Measurements from ENCODE around the gene CYTH4. TPM values are rescaled to one million over a fixed set of nuclear protein-coding genes. Genes with fewer than 3 reads are reported as not detected.
A peak's percentile ranks its signal among the peaks of the same experiment; 100 is the strongest.

CYTH4 gene
- total RNA-seq, 1 experiment from 2014 or later = not detected

DNA sequence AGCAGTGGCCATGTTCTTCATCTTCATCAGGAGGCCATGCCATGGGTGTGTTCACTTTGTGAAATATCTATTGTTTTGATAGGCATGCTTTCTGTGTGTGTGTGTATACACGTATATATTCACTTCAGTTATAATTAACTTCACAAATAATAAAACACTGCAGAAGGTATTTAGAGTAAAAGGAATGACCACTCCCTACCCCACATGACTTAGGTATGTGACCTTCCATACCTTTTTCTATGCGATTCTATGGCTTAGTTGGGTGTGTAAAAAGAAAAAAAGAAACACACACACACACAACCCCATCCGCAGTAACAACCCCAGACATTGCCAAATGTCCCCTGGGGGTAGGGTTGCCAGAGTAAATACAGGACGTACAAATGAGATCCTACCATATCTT is 72.0 kb downstream of the CYTH4 start:
- DNase-seq (ENCODE audit: low spot score) = no peak
- in situ Hi-C loops (cut with HindIII; ENCODE audit: low sequenced_read_pairs) = no loop called here

- no peak for DNase-seq (ENCODE audit: low spot score)
- in situ Hi-C loops (cut with HindIII; ENCODE audit: low sequenced_read_pairs) = no loop called here
Measured at GRCh38 chr22:37354670-37355069, 72.4 kb downstream of the CYTH4 start.

DNA sequence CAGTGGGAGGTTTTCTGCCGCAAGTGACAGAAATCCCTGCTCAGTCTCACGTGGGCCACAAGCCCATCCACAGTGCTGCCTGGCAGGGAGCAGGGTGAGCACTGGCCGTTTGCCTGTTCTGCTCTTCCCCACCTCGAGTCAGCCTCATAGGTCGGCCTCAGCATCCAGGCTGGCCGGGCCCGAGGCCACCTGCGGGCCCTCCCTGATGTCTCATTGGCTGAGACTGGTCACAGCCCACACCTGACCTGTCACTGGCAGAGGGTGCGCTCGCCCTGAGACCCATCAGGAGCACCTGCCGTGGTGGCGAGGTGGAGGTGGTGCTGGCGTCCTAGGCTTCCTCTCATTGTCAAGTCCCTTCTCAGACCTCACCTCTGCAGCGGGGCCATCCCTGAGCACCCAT is 72.9 kb downstream of the CYTH4 start:
- peak; percentile 17 for DNase-seq (ENCODE audit: low spot score)

GRCh38 chr22:37356922-37357321 is 74.6 kb downstream of the CYTH4 start:
- DNase-seq (ENCODE audit: low spot score) = no peak
- in situ Hi-C loops (cut with HindIII; ENCODE audit: low sequenced_read_pairs) = no loop called here

More for the DNA sequence above, 72.9 kb downstream of the CYTH4 start:
- in situ Hi-C loops (cut with HindIII; ENCODE audit: low sequenced_read_pairs) = no loop called here

GRCh38 chr22:37357446-37358075 is 75.3 kb downstream of the CYTH4 start:
- DNase-seq (ENCODE audit: low spot score) = no peak
- in situ Hi-C loops (cut with HindIII; ENCODE audit: low sequenced_read_pairs) = no loop called here

GRCh38 chr22:37358386-37358785 is 76.1 kb downstream of the CYTH4 start:
- no peak for DNase-seq (ENCODE audit: low spot score)
- in situ Hi-C loops (cut with HindIII; ENCODE audit: low sequenced_read_pairs) = no loop called here

DNA sequence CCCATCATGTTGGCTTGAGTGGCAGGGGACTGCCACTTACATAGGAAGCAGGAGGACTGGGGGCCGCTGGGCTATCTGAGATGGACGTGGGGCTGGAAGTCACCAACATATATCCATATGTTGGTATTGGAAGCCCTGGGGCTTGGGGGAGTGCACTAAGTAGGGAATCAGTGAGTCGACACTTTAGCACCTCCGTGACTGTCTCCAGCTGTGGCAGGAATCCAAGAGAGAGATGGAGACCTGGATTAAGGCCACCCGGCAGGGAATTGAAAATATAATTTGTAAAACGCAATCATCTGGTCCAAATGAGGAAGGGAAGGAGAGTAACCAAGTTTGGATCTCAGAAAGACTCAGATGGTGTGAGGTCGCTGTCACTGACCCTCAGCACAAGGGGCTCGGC is 76.6 kb downstream of the CYTH4 start:
- in situ Hi-C loops (cut with HindIII; ENCODE audit: low sequenced_read_pairs) = no loop called here
- DNase-seq (ENCODE audit: low spot score) = no peak

DNA sequence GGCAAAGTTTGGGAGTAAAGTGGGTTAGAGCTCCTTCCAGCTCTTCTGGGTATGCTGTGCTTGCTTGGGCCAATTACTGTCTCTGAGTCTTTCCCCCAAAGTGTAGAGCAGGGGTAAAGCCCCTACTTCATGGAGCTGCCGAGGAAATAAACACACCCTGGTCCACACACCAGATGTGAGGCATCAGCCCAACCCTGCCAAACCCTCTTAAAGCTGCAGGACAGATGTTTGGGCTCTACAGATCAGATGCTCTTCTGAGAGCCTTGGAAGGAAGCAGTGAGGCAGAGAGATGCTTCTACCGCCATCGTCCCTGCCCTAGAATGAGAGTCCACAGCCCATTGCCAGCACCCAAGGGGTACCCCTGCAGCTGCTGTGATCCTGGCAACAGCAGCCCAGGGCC is 80.3 kb downstream of the CYTH4 start:
- in situ Hi-C loops (cut with HindIII; ENCODE audit: low sequenced_read_pairs) = no loop called here

DNA sequence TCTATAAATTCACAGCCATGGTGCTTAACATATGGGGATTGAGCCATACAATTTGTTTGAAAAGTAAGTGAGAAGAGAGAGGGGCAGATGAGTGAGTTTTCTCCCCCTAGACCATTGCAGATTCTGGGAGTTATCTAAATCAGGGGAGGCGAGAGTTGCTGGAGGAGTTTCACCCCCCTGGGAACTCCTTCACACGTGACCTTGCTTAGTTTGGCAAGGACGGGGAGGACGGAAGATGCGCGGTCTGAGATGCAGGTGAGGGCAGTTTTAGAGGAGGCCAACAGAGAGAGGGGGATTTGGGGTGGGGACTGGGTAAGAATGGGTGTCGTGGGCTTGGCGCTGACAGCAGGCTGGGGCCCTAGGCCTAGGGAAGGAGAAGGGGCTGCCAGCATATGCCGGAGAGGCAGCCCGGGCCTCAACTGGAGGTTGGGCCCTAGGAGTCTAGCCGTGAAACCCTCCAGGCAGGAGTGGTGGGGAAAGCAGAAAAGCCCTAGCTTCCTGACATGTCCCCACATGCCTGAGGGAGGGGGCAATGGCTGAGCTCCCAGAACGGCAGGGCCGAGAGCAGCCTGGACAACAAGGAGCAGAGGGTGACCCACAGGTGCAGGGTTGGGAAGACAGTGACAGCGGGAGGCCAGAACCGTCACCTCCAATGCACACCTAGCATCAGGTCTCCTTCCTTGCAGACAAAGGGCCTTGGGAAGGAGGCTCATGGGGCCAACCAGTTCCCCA is 81.1 kb downstream of the CYTH4 start:
- DNase-seq (ENCODE audit: low spot score) = no peak
- in situ Hi-C loops (cut with HindIII; ENCODE audit: low sequenced_read_pairs) = no loop called here

More for the DNA sequence above, 80.3 kb downstream of the CYTH4 start:
- no peak for DNase-seq (ENCODE audit: low spot score)

Other genes with a start within 250 kb of the CYTH4 start
- gene KCTD17, start 230.8 kb upstream of the CYTH4 start, total RNA-seq (2014; rRNA removed; shearing (Covaris generic)) = 24.9 and 30.0 TPM in 2 replicates
- gene TMPRSS6, start 172.8 kb upstream of the CYTH4 start, total RNA-seq (2014; rRNA removed; shearing (Covaris generic)) = not detected in 2 replicates
- gene IL2RB, start 132.6 kb upstream of the CYTH4 start, total RNA-seq (2014; rRNA removed; shearing (Covaris generic)) = not detected in 2 replicates
- gene C1QTNF6, start 94.3 kb upstream of the CYTH4 start, total RNA-seq (2014; rRNA removed; shearing (Covaris generic)) = 5.0 and 6.7 TPM in 2 replicates
- not detected in 2 replicates for gene SSTR3, start 70.0 kb upstream of the CYTH4 start, total RNA-seq (2014; rRNA removed; shearing (Covaris generic))
- not detected in 2 replicates for gene RAC2, start 38.2 kb upstream of the CYTH4 start, total RNA-seq (2014; rRNA removed; shearing (Covaris generic))
- gene ELFN2, start 145.0 kb downstream of the CYTH4 start, total RNA-seq (2014; rRNA removed; shearing (Covaris generic)) = under 0.01 TPM in 1 of 2 replicates, not detected in the other
- gene MFNG, start 203.9 kb downstream of the CYTH4 start, total RNA-seq (2014; rRNA removed; shearing (Covaris generic)) = 3.3 and 10.6 TPM in 2 replicates
- gene CARD10, start 236.9 kb downstream of the CYTH4 start, total RNA-seq (2014; rRNA removed; shearing (Covaris generic)) = 18.3 and 26.0 TPM in 2 replicates